IMR-90 (cell line): ENCODE data around the gene SLC12A7. TPM values are rescaled to one million over a fixed set of nuclear protein-coding genes. Genes with fewer than 3 reads are reported as not detected.

Experiments used
- ATAC-seq: fragments of 200-7000 bp; cut with Tn5 transposase; 2 replicates; pipeline ENCODE4 v1.9.1; 2020; ENCODE audit warnings: low read depth, mild to moderate bottlenecking, moderate library complexity
- BruUV-seq: library from RNA; stranded (reverse); fragments of 400-500 nt; replicated peaks from 2 replicates; lab custom pipeline; 2021; lab: Mats Ljungman, UMichigan
- CTCF ChIA-PET: fragments of 300-600 bp; formaldehyde crosslinking; extraction: SDS; loops from one replicate; lab custom pipeline; 2021; ENCODE audit warnings: antibody characterized with exemption; lab: Yijun Ruan, JAX
- POLR2A ChIA-PET: fragments of 300-600 bp; sonication (Branson Sonifier 250); formaldehyde crosslinking; loops from one replicate; lab custom pipeline; 2022; ENCODE audit warnings: antibody characterized with exemption; ENCODE audit not compliant: unreplicated experiment; lab: Charles Lee
- DNase-seq: peaks from one replicate; pipeline ENCODE4 v3.0.0; 2013
- H2AFZ ChIP-seq: replicated peaks from 2 replicates; pipeline ENCODE3; 2013; ENCODE audit warnings: low read length, mild to moderate bottlenecking; ENCODE audit not compliant: poor library complexity
- H2AK5ac ChIP-seq: 2 replicates; pipeline ENCODE4 v1.6.1; 2013; ENCODE audit warnings: low read depth, low read length, inconsistent platforms
- H2AK9ac ChIP-seq: replicated peaks from 2 replicates; pipeline ENCODE3; 2013; ENCODE audit warnings: mild to moderate bottlenecking, low read depth, low read length, moderate library complexity; ENCODE audit not compliant: poor library complexity
- H2BK120ac ChIP-seq: 2 replicates; pipeline ENCODE4 v1.6.1; 2013; ENCODE audit warnings: low read depth, low read length, inconsistent platforms
- H2BK15ac ChIP-seq: 3 replicates; pipeline ENCODE4 v1.6.1; 2013; ENCODE audit warnings: low read depth, low read length, inconsistent platforms
- H2BK20ac ChIP-seq: 2 replicates; pipeline ENCODE4 v1.6.1; 2013; ENCODE audit warnings: low read depth, mild to moderate bottlenecking, inconsistent platforms, low read length, moderate library complexity
- H2BK5ac ChIP-seq: 2 replicates; pipeline ENCODE4 v1.6.1; 2013; ENCODE audit warnings: mild to moderate bottlenecking, low read depth, low read length, inconsistent platforms; ENCODE audit not compliant: poor library complexity, severe bottlenecking
- H3K14ac ChIP-seq: replicated peaks from 2 replicates; pipeline ENCODE4 v1.6.1; 2013; ENCODE audit warnings: low read depth, low read length, inconsistent platforms
- H3K18ac ChIP-seq: 2 replicates; pipeline ENCODE4 v1.6.1; 2013; ENCODE audit warnings: low read depth, low read length, control low read depth
- H3K23ac ChIP-seq: 2 replicates; pipeline ENCODE4 v1.6.1; 2013; ENCODE audit warnings: low read depth, low read length, inconsistent platforms
- H3K27ac ChIP-seq: 2 replicates; pipeline ENCODE4 v1.5.1; 2013; ENCODE audit warnings: mild to moderate bottlenecking, control low read depth, low read length; ENCODE audit not compliant: insufficient read depth
- H3K27me3 ChIP-seq: 2 replicates; pipeline ENCODE4 v1.6.1; 2013; ENCODE audit warnings: low read length; ENCODE audit not compliant: control insufficient read depth, insufficient read depth
- H3K36me3 ChIP-seq: 2 replicates; pipeline ENCODE4 v1.6.1; 2013; ENCODE audit warnings: low read length, mixed read lengths; ENCODE audit not compliant: control insufficient read depth, insufficient read depth
- H3K4ac ChIP-seq: 2 replicates; pipeline ENCODE4 v1.6.1; 2013; ENCODE audit warnings: low read depth, low read length, inconsistent platforms
- H3K4me1 ChIP-seq: 2 replicates; pipeline ENCODE4 v1.6.1; 2013; ENCODE audit warnings: low read length, mixed read lengths; ENCODE audit not compliant: control insufficient read depth, insufficient read depth
- H3K4me2 ChIP-seq: 2 replicates; pipeline ENCODE4 v1.6.1; 2013; ENCODE audit warnings: low read depth, mild to moderate bottlenecking, control low read depth, low read length, moderate library complexity
- H3K4me3 ChIP-seq: 2 replicates; pipeline ENCODE4 v1.5.1; 2013; ENCODE audit warnings: low read depth, mild to moderate bottlenecking, control low read depth, low read length, moderate library complexity; ENCODE audit not compliant: insufficient read depth
- H3K56ac ChIP-seq: 2 replicates; pipeline ENCODE4 v1.6.1; 2013; ENCODE audit warnings: low read length, inconsistent platforms; ENCODE audit not compliant: insufficient read depth; ENCODE audit errors: extremely low read depth
- H3K79me1 ChIP-seq, 2 experiments: 2 replicates each; pipeline ENCODE4 v1.6.1; 2013; ENCODE audit warnings: low read length in 2 of 2, inconsistent platforms in 1 of 2, low read depth in 1 of 2
- H3K9ac ChIP-seq: 2 replicates; pipeline ENCODE4 v1.6.1; 2013; ENCODE audit warnings: low read depth, low read length, control low read depth
- H3K9me1 ChIP-seq: 2 replicates; pipeline ENCODE4 v1.6.1; 2013; ENCODE audit warnings: low read length, inconsistent platforms; ENCODE audit not compliant: insufficient read depth
- H3K9me3 ChIP-seq: 2 replicates; pipeline ENCODE4 v1.6.1; 2013; ENCODE audit warnings: low read length; ENCODE audit not compliant: control insufficient read depth, insufficient read depth
- H4K20me1 ChIP-seq: 2 replicates; pipeline ENCODE4 v1.6.1; 2013; ENCODE audit warnings: low read length, inconsistent platforms; ENCODE audit not compliant: insufficient read depth
- H4K5ac ChIP-seq: 2 replicates; pipeline ENCODE4 v1.6.1; 2013; ENCODE audit warnings: mild to moderate bottlenecking, low read depth, low read length, control low read depth
- H4K8ac ChIP-seq, 2 experiments: 2 replicates each; pipeline ENCODE4 v1.6.1; 2013; ENCODE audit warnings: low read depth in 2 of 2, low read length in 2 of 2, control low read depth in 1 of 2, inconsistent platforms in 1 of 2
- H4K91ac ChIP-seq: 2 replicates; pipeline ENCODE4 v1.6.1; 2013; ENCODE audit warnings: low read depth, low read length, inconsistent platforms; ENCODE audit not compliant: insufficient read depth
- CEBPB ChIP-seq: IDR thresholded peaks from 2 replicates; pipeline ENCODE4 v1.6.1; 2012; ENCODE audit warnings: low read depth, low read length, improper control_type of control experiment
- ELK1 ChIP-seq: fragments of 150-350 bp; IDR thresholded peaks from 2 replicates; pipeline ENCODE4 v1.6.1; 2016; ENCODE audit warnings: low read depth, mild to moderate bottlenecking, low read length, moderate library complexity, borderline replicate concordance
- FOS ChIP-seq: fragments of 150-350 bp; IDR thresholded peaks from 2 replicates; pipeline ENCODE4 v1.6.1; 2016; ENCODE audit warnings: low read depth, low read length
- MAFK ChIP-seq: IDR thresholded peaks from 2 replicates; pipeline ENCODE4 v1.6.1; 2012; ENCODE audit warnings: low read depth, low read length, improper control_type of control experiment
- MXI1 ChIP-seq: IDR thresholded peaks from 2 replicates; pipeline ENCODE4 v1.6.1; 2012; ENCODE audit warnings: low read depth, mild to moderate bottlenecking, low read length, moderate library complexity, borderline replicate concordance
- RAD21 ChIP-seq: IDR thresholded peaks from 2 replicates; pipeline ENCODE4 v1.6.1; 2012; ENCODE audit warnings: low read length, improper control_type of control experiment
- RFX5 ChIP-seq: IDR thresholded peaks from 2 replicates; pipeline ENCODE4 v1.8.0; 2012; ENCODE audit warnings: low read depth, mild to moderate bottlenecking, low read length, moderate library complexity
- SMC3 ChIP-seq: fragments of 150-350 bp; IDR thresholded peaks from 2 replicates; pipeline ENCODE4 v1.6.1; 2016; ENCODE audit warnings: low read depth, mild to moderate bottlenecking, antibody characterized with exemption, low read length, moderate library complexity
- WGBS, 2 experiments: methylation state at CpG; one replicate each; pipeline versions ENCODE4 v1.1.5 to v1.1.7; 2013; ENCODE audit warnings: missing lambda C conversion rate in 2 of 2; ENCODE audit not compliant: insufficient read length in 1 of 2; ENCODE audit errors: extremely low coverage in 2 of 2; 5-methylcytosine and 5-hydroxymethylcytosine counted together
- dilution Hi-C: fragments of 300-500 bp; cut with HindIII; formaldehyde crosslinking; loops from one replicate; pipeline ENCODE4 v1.14.3; 2018; ENCODE audit warnings: low sequenced_read_pairs; ENCODE audit not compliant: unreplicated experiment
- in situ Hi-C: fragments of 300-500 bp; cut with MboI; formaldehyde crosslinking; loops from 3 replicates; pipeline ENCODE4 v1.14.3; 2019; ENCODE audit warnings: low sequenced_read_pairs, inconsistent platforms, mixed read lengths
- intact Hi-C: fragments of 100-400 bp; cut with micrococcal nuclease; formaldehyde crosslinking; loops from 2 replicates; pipeline ENCODE4 v1.10.0; 2022
- polyA plus RNA-seq, 3 experiments: library from polyadenylated mRNA; depleted of rRNA; stranded (reverse); fragments of >200 nt; gene quantifications; 2 replicates each; pipeline ENCODE4 v1.2.3, GENCODE V29; 2012; ENCODE audit warnings: low replicate concordance in 1 of 3
- total RNA-seq: library from RNA; depleted of rRNA; stranded (reverse); fragments of >200 nt; gene quantifications from 2 replicates; pipeline ENCODE4 v1.2.3, GENCODE V29; 2012

SLC12A7 gene
- total and polyA plus RNA-seq, 2 of the 4 experiments (the other 2 are of a cell fraction): 3.0 to 6.1 TPM

GRCh38 chr5:1078206-1078605 lies 33.7 kb downstream of the SLC12A7 start:
- no peak overlapping the region for H4K91ac ChIP-seq
- POLR2A ChIA-PET: no interaction called here
- H4K5ac ChIP-seq: no peak overlapping the region
- in situ Hi-C loops: no loop called here
- H3K9me3 ChIP-seq: no peaks in the 10 kb centered on the region
- no peaks in the 10 kb centered on the region; the same call in 1 of the 2 replicates for H3K9me1 ChIP-seq
- no peaks in the 10 kb centered on the region; the same call in 1 of the 2 replicates for H4K20me1 ChIP-seq
- H2AFZ ChIP-seq: no peak overlapping the region
- no peak overlapping the region for H3K9ac ChIP-seq
- CTCF ChIA-PET: no interaction called here
- TF ChIP-seq RAD21 (no peak), FOS (no peak), ELK1 (no peak), MAFK (no peak), RFX5 (no peak), MXI1 (no peak), SMC3 (no peak), CEBPB (no peak)
- no peak overlapping the region for H3K18ac ChIP-seq
- dilution Hi-C loops: no loop called here
- H3K4ac ChIP-seq: no peak overlapping the region
- peak overlapping the region; percentile 23 for H2AK9ac ChIP-seq
- no peak overlapping the region for H3K56ac ChIP-seq
- H3K4me2 ChIP-seq: no peak overlapping the region
- DNase-seq: no peak
- no peak overlapping the region for H3K23ac ChIP-seq
- H2BK15ac ChIP-seq: no peak overlapping the region
- H2BK5ac ChIP-seq: no peak overlapping the region
- H3K4me3 ChIP-seq: no peak overlapping the region
- no peaks in the 10 kb centered on the region for H3K79me1 ChIP-seq
- intact Hi-C loops: no loop called here
- ATAC-seq: no peak
- H3K4me1 ChIP-seq: no peaks in the 10 kb centered on the region
- no peak overlapping the region for H3K27ac ChIP-seq
- no peak overlapping the region for H3K14ac ChIP-seq
- no peak overlapping the region for H2AK5ac ChIP-seq
- BruUV-seq: no TSS peak
- no peak overlapping the region for H4K8ac ChIP-seq
- WGBS, 2 experiments: 95% methylated on average over 9 of the region's 13 CpGs; no CpG with 5 or more reads in 1 of the 2 experiments
- H3K27me3 ChIP-seq: no peaks in the 10 kb centered on the region
- no peak overlapping the region for H2BK20ac ChIP-seq
- H2BK120ac ChIP-seq: no peak overlapping the region
- H3K36me3 ChIP-seq: peaks cover 22% of the 10 kb centered on the region; the same call in 1 of the 2 replicates
